GM18508 (cell line): ENCODE measurements around the gene PON1.

Source experiments
- ATAC-seq: cut with Tn5 transposase; IDR thresholded peaks from one replicate; pipeline ENCODE4 v1.9.1; 2021; ENCODE audit warnings: moderate number of reproducible peaks; ENCODE audit not compliant: insufficient read depth, unreplicated experiment

PON1 gene

GRCh38 chr7:95318501-95319100 lies 5.7 kb downstream of the PON1 start:
- ATAC-seq: no peak

- ATAC-seq: no peak
Measured at GRCh38 chr7:95317966-95318365, 6.4 kb downstream of the PON1 start.

DNA sequence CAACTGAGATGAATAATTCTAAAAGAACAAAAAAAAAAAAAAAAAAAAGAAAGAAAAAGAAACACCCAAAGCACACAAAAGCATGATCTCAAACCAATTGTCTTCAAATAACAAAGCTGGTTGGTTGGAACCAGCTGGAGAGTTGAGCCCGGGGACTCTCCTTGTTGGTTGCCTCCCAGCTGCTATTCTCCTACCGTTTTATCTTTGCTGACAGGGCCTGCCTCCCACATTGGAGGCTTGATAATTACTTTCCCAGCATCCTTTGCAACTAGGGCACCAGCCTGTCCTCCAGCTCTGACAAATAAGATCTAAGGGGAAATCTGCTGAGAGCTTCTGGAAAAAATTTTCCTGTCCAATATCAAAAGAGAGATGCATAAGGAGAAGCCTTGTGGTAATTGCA lies 6.8 kb downstream of the PON1 start:
- no peak for ATAC-seq

GRCh38 chr7:95316588-95316987 lies 7.7 kb downstream of the PON1 start:
- ATAC-seq: peak; percentile 73

DNA sequence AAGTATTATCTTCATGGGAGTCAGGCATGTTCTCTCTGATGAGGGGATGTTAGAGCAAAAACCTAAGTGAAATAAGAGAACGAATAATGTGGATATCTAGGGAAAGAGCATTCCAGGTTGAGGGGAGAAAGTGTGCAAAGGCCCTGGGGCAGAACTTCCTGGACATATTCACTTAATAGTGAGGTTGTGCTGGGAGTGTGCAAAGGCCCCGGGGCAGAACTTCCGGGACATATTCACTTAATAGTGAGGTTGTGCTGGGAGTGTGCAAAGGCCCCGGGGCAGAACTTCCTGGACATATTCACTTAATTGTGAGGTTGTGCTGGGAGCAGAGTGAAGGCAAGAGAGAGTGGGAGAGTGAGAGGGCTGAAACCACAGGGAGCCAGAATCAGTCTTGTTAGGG lies 11.8 kb downstream of the PON1 start:
- no peak for ATAC-seq

DNA sequence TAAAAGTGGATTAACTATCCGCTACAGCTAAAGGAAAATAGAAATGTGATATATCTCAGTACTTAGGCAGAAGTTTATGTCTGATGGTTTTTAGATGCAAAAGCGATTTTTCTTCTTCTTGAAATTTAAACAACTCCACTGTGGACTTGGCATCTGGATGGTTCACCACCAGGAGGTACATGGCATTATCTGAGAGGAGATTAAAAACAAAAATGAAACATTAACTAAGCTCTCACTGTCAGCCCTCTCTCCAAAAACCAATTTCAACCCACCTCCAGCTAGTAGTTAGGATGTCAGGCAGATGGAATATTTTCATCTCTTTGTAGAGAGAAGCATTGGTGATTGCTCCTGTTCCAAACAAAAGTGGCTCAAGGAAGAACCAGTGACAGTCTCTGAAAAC lies 12.9 kb downstream of the PON1 start:
- no peak for ATAC-seq

DNA sequence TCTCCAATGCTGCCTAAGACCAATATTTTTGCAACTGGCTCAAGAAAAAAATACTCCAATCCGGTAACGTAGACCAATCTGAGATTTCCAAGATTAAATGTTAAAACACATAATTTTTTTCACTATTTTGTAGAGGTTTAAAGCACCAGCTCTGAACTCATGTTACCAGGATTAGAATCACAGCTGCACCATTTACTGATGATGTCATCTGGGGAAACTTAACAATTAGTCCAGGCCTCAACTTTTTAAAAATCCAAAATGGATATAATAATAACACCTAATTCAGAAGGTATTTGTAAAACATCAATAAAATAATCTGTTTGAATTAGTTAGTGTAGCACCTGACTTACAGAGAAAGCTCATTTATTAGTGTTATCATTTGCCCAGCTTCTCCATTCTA lies 14.4 kb downstream of the PON1 start:
- ATAC-seq: no peak

DNA sequence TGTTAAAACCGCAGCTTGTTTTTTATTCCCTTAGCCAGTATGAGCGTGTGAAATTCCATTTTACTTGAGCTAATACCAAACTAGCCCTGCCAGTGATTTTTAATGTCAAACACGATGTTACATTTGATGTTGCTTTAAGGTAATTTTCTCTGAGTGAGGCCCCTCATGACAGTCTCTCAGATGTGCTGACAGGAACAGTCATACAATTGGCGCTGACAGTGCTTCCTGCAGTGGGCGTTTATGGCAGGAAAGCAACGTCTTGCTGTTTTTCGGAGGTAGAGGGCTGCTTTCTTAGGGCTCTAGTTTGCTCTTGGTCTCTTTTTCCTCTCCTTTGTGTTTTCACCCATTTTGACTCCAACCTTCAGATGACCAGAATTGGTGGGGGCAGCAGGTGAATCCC lies 19.3 kb downstream of the PON1 start:
- ATAC-seq: no peak

GRCh38 chr7:95303013-95303905 lies 21.1 kb downstream of the PON1 start:
- no peak for ATAC-seq

DNA sequence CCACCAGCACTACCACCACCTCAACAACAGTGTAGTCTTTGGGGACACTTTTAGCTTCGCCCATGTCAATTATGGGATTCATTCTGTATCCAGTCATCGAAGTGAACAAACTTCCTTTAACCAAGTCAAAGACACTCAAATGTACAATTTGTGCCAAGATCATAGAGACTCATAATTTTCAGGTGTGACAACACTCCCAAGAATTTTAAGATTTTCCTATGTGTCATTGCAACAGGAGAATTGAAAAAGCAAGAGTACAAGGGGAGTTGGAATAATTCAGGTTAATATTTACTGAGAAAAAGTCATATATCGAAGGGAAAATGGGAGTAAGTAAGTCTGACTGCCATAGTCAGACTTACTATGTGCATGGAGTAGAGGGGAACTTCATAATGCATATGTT lies 26.2 kb downstream of the PON1 start:
- ATAC-seq: no peak

DNA sequence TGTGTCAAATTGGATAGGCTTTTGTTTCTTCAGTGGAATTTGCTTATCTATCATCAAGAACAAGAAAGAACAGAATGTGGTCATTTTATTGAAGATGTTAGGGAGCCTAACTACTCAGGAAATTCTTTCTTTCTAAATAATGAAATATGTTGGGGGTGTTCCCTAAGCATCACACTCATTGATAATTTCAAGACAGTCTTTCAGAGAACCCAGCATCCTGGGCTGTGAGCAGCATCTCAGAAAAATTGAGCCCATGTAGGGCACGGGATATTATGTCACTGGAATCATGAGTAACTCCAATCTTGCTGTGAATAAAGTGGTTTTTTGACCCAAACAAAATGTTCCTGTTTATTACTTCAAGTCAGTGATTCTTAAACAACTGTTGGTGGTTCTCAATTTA lies 27.3 kb downstream of the PON1 start:
- ATAC-seq: no peak

DNA sequence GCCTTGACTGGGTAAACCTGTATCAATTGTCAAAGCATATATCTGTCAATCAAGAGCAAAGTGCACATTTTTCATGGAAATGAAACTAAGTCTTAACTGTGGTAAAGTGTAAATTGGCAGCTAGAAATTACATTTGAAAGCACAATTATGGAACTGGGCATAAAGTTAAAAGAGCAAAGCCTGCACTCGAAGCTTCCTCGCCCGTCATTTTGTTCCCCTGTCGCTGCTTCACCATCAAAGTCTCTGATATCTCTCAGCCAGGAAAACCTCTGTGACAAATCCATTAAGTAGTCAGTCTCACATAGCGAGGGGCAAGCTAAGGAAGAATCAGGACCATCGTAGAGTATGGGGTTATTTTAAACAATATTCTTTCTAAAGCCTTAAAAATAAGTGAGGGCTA lies 27.9 kb downstream of the PON1 start:
- ATAC-seq: no peak

- ATAC-seq: no peak
Measured at GRCh38 chr7:95295397-95295796, 28.9 kb downstream of the PON1 start.

GRCh38 chr7:95290166-95290830 lies 34.0 kb downstream of the PON1 start:
- no peak for ATAC-seq

- ATAC-seq: no peak
Measured at GRCh38 chr7:95286096-95286495, 38.2 kb downstream of the PON1 start.

- ATAC-seq: no peak
Measured at GRCh38 chr7:95279417-95279816, 44.9 kb downstream of the PON1 start.

DNA sequence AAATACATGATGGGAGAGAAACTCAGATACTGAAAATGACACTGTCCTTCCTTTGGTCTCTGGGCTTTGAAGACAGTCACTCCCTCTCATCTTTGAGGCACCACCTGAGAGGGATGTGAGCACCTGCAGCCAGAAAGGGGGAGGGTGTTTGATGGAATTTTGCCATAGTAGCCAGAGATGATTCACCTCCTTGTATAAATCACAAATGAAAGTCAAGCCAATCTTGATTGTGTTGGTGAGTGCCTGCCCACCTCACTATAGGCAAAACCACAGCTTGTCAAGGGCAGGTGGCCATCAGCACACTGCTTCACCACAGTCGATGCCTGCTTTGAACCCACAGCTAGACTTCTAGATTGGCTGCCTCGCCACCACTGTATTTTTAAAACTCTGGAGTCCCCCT lies 48.2 kb downstream of the PON1 start:
- no peak for ATAC-seq

GRCh38 chr7:95269640-95270039 lies 54.7 kb downstream of the PON1 start:
- no peak for ATAC-seq

GRCh38 chr7:95267754-95268153 lies 56.6 kb downstream of the PON1 start:
- ATAC-seq: no peak

DNA sequence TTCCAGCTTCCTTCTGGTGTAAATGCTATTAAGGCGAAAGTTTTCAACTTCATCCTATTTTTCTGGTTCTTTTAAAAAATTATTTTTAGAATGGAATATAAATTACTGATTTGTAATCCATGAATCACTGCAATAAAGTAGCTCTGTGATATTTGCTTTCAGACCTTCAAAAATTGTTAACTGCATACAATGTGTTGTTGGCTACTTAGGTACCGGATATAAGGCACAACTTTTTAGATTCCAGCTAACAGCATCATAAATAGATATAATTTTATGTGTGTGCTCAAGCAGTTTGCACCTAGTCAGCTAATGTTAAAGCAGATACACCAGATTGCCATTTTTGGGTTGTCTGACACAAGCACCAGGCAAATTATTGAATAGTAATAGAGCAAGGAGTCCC lies 58.7 kb downstream of the PON1 start:
- no peak for ATAC-seq

GRCh38 chr7:95264363-95264891 lies 59.9 kb downstream of the PON1 start:
- no peak for ATAC-seq
